ENCODE data around the gene ZNF628. TPM values are rescaled to one million over a fixed set of nuclear protein-coding genes. Genes with fewer than 3 reads are reported as not detected.

ZNF628 gene
- total and polyA plus RNA-seq, 2 of the 4 experiments (the other 2 are of a cell fraction): 0.18 to 1.9 TPM

GRCh38 chr19:55508120-55508519 lies 31.7 kb downstream of the ZNF628 start:
- H3K23ac ChIP-seq (ENCODE audit: low read depth, low read length): no peak overlapping the region
- H2AFZ ChIP-seq (replicated peaks; ENCODE audit: low read length, poor library complexity): peak overlapping the region; percentile 21
- H2AK5ac ChIP-seq (ENCODE audit: low read depth, low read length): no peak overlapping the region
- WGBS, 2 experiments (ENCODE audit: extremely low coverage in 2 of 2, insufficient read length in 1 of 2): 14% methylated on average over 5 of the region's 10 CpGs; no CpG with 5 or more reads in 1 of the 2 experiments
- no peak overlapping the region for H3K18ac ChIP-seq (ENCODE audit: low read depth, low read length)
- CTCF ChIA-PET: interaction anchor here (2.3 kb wide), 1 partner anchor 40 kb away, joined by 5 read pairs; no protein-coding TSS in a partner anchor
- H3K56ac ChIP-seq (ENCODE audit: extremely low read depth, insufficient read depth, low read length): no peak overlapping the region
- no peak overlapping the region for H4K5ac ChIP-seq (ENCODE audit: low read depth, low read length)
- no peak overlapping the region for H2BK5ac ChIP-seq (ENCODE audit: low read depth, low read length, poor library complexity, severe bottlenecking)
- H2BK120ac ChIP-seq (ENCODE audit: low read depth, low read length): no peak overlapping the region
- no peak overlapping the region for H4K91ac ChIP-seq (ENCODE audit: insufficient read depth, low read depth, low read length)
- H3K9me1 ChIP-seq (ENCODE audit: insufficient read depth, low read length): no peaks in the 10 kb centered on the region
- no peaks in the 10 kb centered on the region for H4K20me1 ChIP-seq (ENCODE audit: insufficient read depth, low read length)
- no peak overlapping the region for H2BK15ac ChIP-seq (ENCODE audit: low read depth, low read length)
- no peak overlapping the region for H3K4me2 ChIP-seq (ENCODE audit: low read depth, low read length)
- H3K79me1 ChIP-seq (ENCODE audit: low read depth in 1 of 2, low read length in 2 of 2): no peaks in the 10 kb centered on the region
- H3K27me3 ChIP-seq (ENCODE audit: control insufficient read depth, insufficient read depth, low read length): no peaks in the 10 kb centered on the region
- no peak overlapping the region for H3K4ac ChIP-seq (ENCODE audit: low read depth, low read length)
- H3K9me3 ChIP-seq (ENCODE audit: control insufficient read depth, insufficient read depth, low read length): no peaks in the 10 kb centered on the region
- no peak overlapping the region for H2BK20ac ChIP-seq (ENCODE audit: low read depth, low read length)
- no peak overlapping the region for H4K8ac ChIP-seq (ENCODE audit: low read depth in 2 of 2, low read length in 2 of 2)
- no peak overlapping the region for H3K27ac ChIP-seq (ENCODE audit: insufficient read depth, low read length)
- no peak for TF ChIP-seq RCOR1 (IDR thresholded peaks at IDR 0.05; ENCODE audit: insufficient replicate concordance, low read length)
- no peak for TF ChIP-seq MAZ (IDR thresholded peaks at IDR 0.05; ENCODE audit: borderline replicate concordance, low read depth, low read length)
- no peak for TF ChIP-seq SMC3 (IDR thresholded peaks at IDR 0.05; ENCODE audit: low read depth, low read length)
- TF ChIP-seq RAD21 (IDR thresholded peaks at IDR 0.05; ENCODE audit: low read length): no peak
- TF ChIP-seq ELK1 (IDR thresholded peaks at IDR 0.05; ENCODE audit: borderline replicate concordance, low read depth, low read length): no peak
- no peak for TF ChIP-seq FOS (IDR thresholded peaks at IDR 0.05; ENCODE audit: low read depth, low read length)
- TF ChIP-seq, protein P1, sequence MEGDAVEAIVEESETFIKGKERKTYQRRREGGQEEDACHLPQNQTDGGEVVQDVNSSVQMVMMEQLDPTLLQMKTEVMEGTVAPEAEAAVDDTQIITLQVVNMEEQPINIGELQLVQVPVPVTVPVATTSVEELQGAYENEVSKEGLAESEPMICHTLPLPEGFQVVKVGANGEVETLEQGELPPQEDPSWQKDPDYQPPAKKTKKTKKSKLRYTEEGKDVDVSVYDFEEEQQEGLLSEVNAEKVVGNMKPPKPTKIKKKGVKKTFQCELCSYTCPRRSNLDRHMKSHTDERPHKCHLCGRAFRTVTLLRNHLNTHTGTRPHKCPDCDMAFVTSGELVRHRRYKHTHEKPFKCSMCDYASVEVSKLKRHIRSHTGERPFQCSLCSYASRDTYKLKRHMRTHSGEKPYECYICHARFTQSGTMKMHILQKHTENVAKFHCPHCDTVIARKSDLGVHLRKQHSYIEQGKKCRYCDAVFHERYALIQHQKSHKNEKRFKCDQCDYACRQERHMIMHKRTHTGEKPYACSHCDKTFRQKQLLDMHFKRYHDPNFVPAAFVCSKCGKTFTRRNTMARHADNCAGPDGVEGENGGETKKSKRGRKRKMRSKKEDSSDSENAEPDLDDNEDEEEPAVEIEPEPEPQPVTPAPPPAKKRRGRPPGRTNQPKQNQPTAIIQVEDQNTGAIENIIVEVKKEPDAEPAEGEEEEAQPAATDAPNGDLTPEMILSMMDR (conservative IDR thresholded peaks at IDR 0.05; ENCODE audit: low read depth, low read length): no peak
- TF ChIP-seq, protein P2, sequence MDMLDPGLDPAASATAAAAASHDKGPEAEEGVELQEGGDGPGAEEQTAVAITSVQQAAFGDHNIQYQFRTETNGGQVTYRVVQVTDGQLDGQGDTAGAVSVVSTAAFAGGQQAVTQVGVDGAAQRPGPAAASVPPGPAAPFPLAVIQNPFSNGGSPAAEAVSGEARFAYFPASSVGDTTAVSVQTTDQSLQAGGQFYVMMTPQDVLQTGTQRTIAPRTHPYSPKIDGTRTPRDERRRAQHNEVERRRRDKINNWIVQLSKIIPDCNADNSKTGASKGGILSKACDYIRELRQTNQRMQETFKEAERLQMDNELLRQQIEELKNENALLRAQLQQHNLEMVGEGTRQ (IDR thresholded peaks at IDR 0.05; ENCODE audit: low read depth, low read length): no peak
- TF ChIP-seq BHLHE40 (IDR thresholded peaks at IDR 0.05; ENCODE audit: low read depth, low read length): no peak
- no peak for TF ChIP-seq NFE2L2 (IDR thresholded peaks at IDR 0.05; ENCODE audit: low read depth, low read length)
- TF ChIP-seq CHD1 (IDR thresholded peaks at IDR 0.05; ENCODE audit: low read depth, low read length): no peak
- peak overlapping the region; percentile 72 for H2AK9ac ChIP-seq (replicated peaks; ENCODE audit: low read depth, low read length, poor library complexity)
- DNase-seq (no peak), ATAC-seq (ENCODE audit: low read depth) (no peak)
- dilution Hi-C loops (cut with HindIII; ENCODE audit: low sequenced_read_pairs, unreplicated experiment): no loop called here
- no TSS peak for BruUV-seq (replicated peaks)
- in situ Hi-C loops (cut with MboI; ENCODE audit: low sequenced_read_pairs): no loop called here
- H3K14ac ChIP-seq (replicated peaks; ENCODE audit: low read depth, low read length): no peak overlapping the region
- H3K36me3 ChIP-seq (ENCODE audit: control insufficient read depth, insufficient read depth, low read length): no peaks in the 10 kb centered on the region; the same call in 1 of the 2 replicates
- H3K4me3 ChIP-seq (ENCODE audit: insufficient read depth, low read depth, low read length): no peak overlapping the region
- H3K4me1 ChIP-seq (ENCODE audit: control insufficient read depth, insufficient read depth, low read length): no peaks in the 10 kb centered on the region
- no peak overlapping the region for H3K9ac ChIP-seq (ENCODE audit: low read depth, low read length)
- POLR2A ChIA-PET (ENCODE audit: unreplicated experiment): no interaction called here
- intact Hi-C loops (cut with micrococcal nuclease): no loop called here
